Common myeloid progenitor, CD34-positive (primary cell): ENCODE results near the gene GLRX5.

ENCODE experiments used
- CTCF ChIA-PET: fragments of 350-600 bp; sonication (Branson Sonifier 250); formaldehyde crosslinking; loops from one replicate; lab custom pipeline; 2021; ENCODE audit warnings: antibody characterized with exemption; lab: Charles Lee
- POLR2A ChIA-PET: fragments of 350-600 bp; sonication (Branson Sonifier 250); formaldehyde crosslinking; loops from one replicate; lab custom pipeline; 2021; ENCODE audit warnings: antibody characterized with exemption; lab: Charles Lee
- DNase-seq, 3 donors: peaks; one replicate each; pipeline versions ENCODE4 v3.0.0 to v3.0.0-alpha.2; 2013
- H3K27ac ChIP-seq, 2 experiments: 1 replicate in 1 of 2; 2 replicates in 1 of 2; pipeline ENCODE4 v1.7.0; 2013; ENCODE audit warnings: inconsistent platforms in 2 of 2, low read length in 2 of 2, mild to moderate bottlenecking in 2 of 2, low read depth in 1 of 2, moderate library complexity in 1 of 2; ENCODE audit not compliant: severe bottlenecking in 2 of 2, insufficient read depth in 1 of 2, poor library complexity in 1 of 2
- H3K27me3 ChIP-seq, 5 experiments: replicated peaks in 2 of 5; 1 replicate in 3 of 5; 2 replicates in 2 of 5; pipeline versions ENCODE4 v1.6.1 to v1.7.0; 2013; ENCODE audit warnings: low read length in 4 of 5, mild to moderate bottlenecking in 2 of 5, moderate library complexity in 2 of 5, inconsistent platforms in 1 of 5; ENCODE audit not compliant: insufficient read depth in 5 of 5, control insufficient read depth in 4 of 5
- H3K36me3 ChIP-seq, 4 experiments: 1 replicate in 2 of 4; 2 replicates in 2 of 4; pipeline versions ENCODE4 v1.6.1 to v1.7.0; 2013; ENCODE audit warnings: low read length in 3 of 4, control low read depth in 1 of 4, mild to moderate bottlenecking in 1 of 4; ENCODE audit not compliant: control insufficient read depth in 4 of 4, insufficient read depth in 4 of 4
- H3K4me1 ChIP-seq, 4 experiments: 1 replicate in 3 of 4; 2 replicates in 1 of 4; pipeline versions ENCODE4 v1.6.1 to v1.7.1; 2013; ENCODE audit warnings: low read length in 3 of 4, mild to moderate bottlenecking in 3 of 4, control low read depth in 1 of 4, inconsistent platforms in 1 of 4, moderate library complexity in 1 of 4; ENCODE audit not compliant: control insufficient read depth in 4 of 4, insufficient read depth in 4 of 4; ENCODE audit errors: control extremely low read depth in 1 of 4
- H3K4me3 ChIP-seq, 7 experiments: 1 replicate in 4 of 7; 2 replicates in 3 of 7; pipeline versions ENCODE4 v1.5.1 to v1.7.0; 2013; ENCODE audit warnings: mild to moderate bottlenecking in 7 of 7, low read length in 6 of 7, moderate library complexity in 6 of 7, inconsistent platforms in 2 of 7, low read depth in 2 of 7, control low read depth in 1 of 7; ENCODE audit not compliant: insufficient read depth in 4 of 7, control insufficient read depth in 1 of 7; ENCODE audit errors: extremely low read depth in 1 of 7
- H3K9me3 ChIP-seq, 5 experiments: 1 replicate in 4 of 5; 2 replicates in 1 of 5; pipeline versions ENCODE4 v1.6.1 to v1.7.1; 2013; ENCODE audit warnings: low read length in 4 of 5, mild to moderate bottlenecking in 2 of 5, inconsistent platforms in 1 of 5, low read depth in 1 of 5, moderate library complexity in 1 of 5; ENCODE audit not compliant: control insufficient read depth in 4 of 5, insufficient read depth in 2 of 5; ENCODE audit errors: control extremely low read depth in 1 of 5
- WGBS: methylation state at CpG from one replicate; pipeline ENCODE4 v1.1.5; 2013; ENCODE audit not compliant: insufficient coverage; 5-methylcytosine and 5-hydroxymethylcytosine counted together

The GLRX5 gene

GRCh38 chr14:95494456-95494855 is 40.4 kb upstream of the GLRX5 start:
- DNase-seq: no peak
- H3K9me3 ChIP-seq: no peaks in the 10 kb centered on the region
- H3K4me1 ChIP-seq: peaks cover 10 to 35% (median 31%) of the 10 kb centered on the region in 4 experiments
- WGBS: 95% methylated on average over 4 of the region's 4 CpGs
- ChIA-PET POLR2A (no interaction called here), CTCF (interaction anchor here (1.0 to 5.0 kb wide), 8 partner anchors 8 to 42 kb away, joined by 3 to 17 read pairs (median 5); no protein-coding TSS in a partner anchor)
- H3K4me3 ChIP-seq: no peak overlapping the region
- no peaks in the 10 kb centered on the region for H3K27me3 ChIP-seq
- peaks cover 0 to 3% (median 3%) of the 10 kb centered on the region in 4 experiments for H3K36me3 ChIP-seq
- H3K27ac ChIP-seq: no peak overlapping the region

DNA sequence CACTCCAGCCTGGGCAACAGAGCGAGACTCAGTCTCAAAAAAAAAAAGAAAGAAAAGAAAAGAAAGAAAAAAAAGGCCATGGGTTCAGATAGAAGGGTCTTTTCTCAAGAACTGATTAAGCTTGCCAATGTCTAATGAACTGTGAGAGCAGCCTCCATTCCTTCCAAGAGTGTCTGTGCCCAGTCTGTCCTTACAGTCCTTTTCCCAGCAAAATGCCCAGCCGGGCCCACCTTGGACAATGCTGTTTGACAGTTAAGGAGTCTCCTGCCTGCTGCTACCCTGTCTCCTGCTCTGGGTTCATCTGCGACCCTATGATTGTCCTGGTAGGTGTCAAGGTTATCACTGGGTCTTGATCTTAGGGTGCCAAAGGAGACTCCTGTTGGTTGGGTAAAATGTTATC is 39.8 kb upstream of the GLRX5 start:
- Histone ChIP-seq H3K27me3 (no peaks in the 10 kb centered on the region), H3K9me3 (no peaks in the 10 kb centered on the region), H3K27ac (peak overlapping the region in 1 of 2 experiments; percentile 44), H3K4me1 (peaks cover 9 to 36% (median 31%) of the 10 kb centered on the region in 4 experiments), H3K4me3 (peak overlapping the region in 1 of 7 experiments; percentile 13), H3K36me3 (peaks cover 0 to 4% (median 3%) of the 10 kb centered on the region in 4 experiments)
- 89% methylated on average over 1 of the region's 3 CpGs for WGBS
- ChIA-PET CTCF (interaction anchor here (1.6 to 5.0 kb wide), 5 partner anchors 12 to 32 kb away, joined by 6 to 17 read pairs (median 8); partner anchors contain the start of gene SYNE3), POLR2A (interaction anchor here (0.7 kb wide), 1 partner anchor 32 kb away, joined by 3 read pairs; no protein-coding TSS in a partner anchor)
- no peak for DNase-seq

DNA sequence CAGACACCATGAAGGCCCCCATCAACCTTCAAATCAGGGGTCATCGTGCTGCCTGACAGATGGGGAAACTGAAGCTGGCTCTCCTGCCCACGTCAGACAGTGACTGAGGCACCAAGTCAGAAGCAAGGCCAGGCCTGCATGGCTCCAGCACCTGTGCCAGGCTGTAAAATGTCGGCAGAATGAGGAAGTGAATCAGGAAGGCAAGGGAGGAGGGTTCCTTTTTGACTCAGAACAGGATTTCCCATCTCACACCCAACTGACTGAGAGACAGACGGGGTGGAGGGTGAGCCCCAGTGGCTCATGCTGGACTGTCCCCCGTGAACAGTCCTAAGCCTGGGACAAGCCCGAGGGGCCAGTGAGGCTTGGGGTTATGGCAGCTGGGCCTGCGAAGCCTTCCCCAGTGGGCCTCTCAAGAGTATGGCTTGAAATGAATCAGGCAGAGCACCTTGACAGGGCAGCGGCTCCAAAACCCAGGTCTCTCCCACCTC is 39.3 kb upstream of the GLRX5 start:
- Histone ChIP-seq H3K27ac (peak overlapping the region in 1 of 2 experiments; percentile 68), H3K9me3 (no peaks in the 10 kb centered on the region), H3K4me3 (peak overlapping the region in 2 of 7 experiments; percentile 13 to 21), H3K36me3 (peaks cover under 1 to 9% (median 3%) of the 10 kb centered on the region in 4 experiments), H3K4me1 (peaks cover 7 to 36% (median 31%) of the 10 kb centered on the region in 4 experiments), H3K27me3 (no peaks in the 10 kb centered on the region)
- WGBS: 20% methylated on average over 5 of the region's 8 CpGs
- CTCF ChIA-PET: interaction anchor here (0.9 to 5.0 kb wide), 7 partner anchors 9 to 33 kb away, joined by 3 to 17 read pairs (median 8); partner anchors contain the start of gene SYNE3
- DNase-seq: peak; percentile 62 to 87 (median 74)
- POLR2A ChIA-PET: interaction anchor here (0.7 to 1.3 kb wide), 2 partner anchors 31 to 32 kb away, joined by 3 read pairs; no protein-coding TSS in a partner anchor

- Histone ChIP-seq H3K27me3 (no peaks in the 10 kb centered on the region), H3K36me3 (peaks cover 0 to 15% (median 5%) of the 10 kb centered on the region in 4 experiments), H3K4me1 (peaks cover 7 to 36% (median 31%) of the 10 kb centered on the region in 4 experiments), H3K27ac (peak overlapping the region in 1 of 2 experiments; percentile 68), H3K9me3 (no peaks in the 10 kb centered on the region), H3K4me3 (no peak overlapping the region)
- no peak for DNase-seq
- ChIA-PET CTCF (interaction anchor here (0.8 to 5.0 kb wide), 12 partner anchors 8 to 33 kb away, joined by 3 to 17 read pairs (median 4); partner anchors contain the start of gene SYNE3), POLR2A (interaction anchor here (1.3 kb wide), 1 partner anchor 33 kb away, joined by 3 read pairs; no protein-coding TSS in a partner anchor)
- WGBS: 50% methylated on average over 2 of the region's 4 CpGs
These were observed 38.7 kb upstream of the GLRX5 start for GRCh38 chr14:95496111-95496681.

DNA sequence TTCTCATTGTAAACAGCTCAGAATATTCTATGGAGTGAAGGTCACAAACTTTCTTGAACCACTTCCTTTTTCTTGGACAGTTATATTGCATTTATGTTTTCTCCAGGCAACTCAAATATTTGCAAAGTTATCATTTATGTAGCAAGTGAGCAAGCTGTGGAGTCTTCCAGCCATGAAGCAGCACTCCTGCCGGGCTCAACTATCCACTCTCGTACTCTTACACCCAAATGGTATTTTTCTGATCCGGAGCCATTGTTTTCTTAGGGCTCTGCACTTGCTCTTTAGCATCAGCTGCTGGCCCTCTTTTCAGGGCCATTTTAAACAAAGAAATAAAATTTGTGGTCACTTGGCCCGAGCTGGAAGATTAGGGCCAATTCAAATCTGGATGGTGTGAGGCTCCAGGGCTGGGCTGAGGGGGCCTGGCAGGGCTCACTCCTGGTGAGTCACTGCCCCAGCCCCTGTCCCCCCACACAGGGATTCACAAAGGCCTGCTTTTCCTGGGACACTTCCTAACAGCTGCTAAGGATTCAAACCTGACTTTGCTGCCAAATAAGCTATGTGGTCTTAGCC is 38.1 kb upstream of the GLRX5 start:
- H3K4me3 ChIP-seq: no peak overlapping the region
- H3K4me1 ChIP-seq: peaks cover 7 to 36% (median 31%) of the 10 kb centered on the region in 4 experiments

DNA sequence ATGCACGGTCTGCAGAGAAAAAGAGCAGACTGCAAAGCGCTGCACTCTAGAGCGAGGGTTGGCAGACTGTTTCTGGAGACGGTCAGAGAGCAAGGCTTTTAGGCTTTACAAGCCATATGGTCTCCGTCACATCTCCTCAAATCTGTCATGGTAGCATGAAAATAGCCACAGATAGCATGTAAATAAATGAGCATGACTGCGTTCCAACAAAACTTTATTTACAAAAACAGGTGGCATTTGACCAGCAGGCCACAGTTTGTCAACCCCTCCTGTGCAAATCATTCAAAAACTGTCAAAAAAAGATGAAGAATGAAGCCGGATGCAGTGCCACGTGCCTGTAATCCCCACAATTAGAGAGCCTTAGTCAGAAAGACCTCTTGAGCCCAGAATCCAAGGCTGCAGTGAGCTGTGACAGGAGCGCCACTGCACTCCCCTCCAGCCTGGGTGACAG is 37.3 kb upstream of the GLRX5 start:
- Histone ChIP-seq H3K27me3 (no peaks in the 10 kb centered on the region), H3K4me1 (peaks cover 7 to 36% (median 32%) of the 10 kb centered on the region in 4 experiments), H3K4me3 (no peak overlapping the region), H3K9me3 (no peaks in the 10 kb centered on the region), H3K27ac (no peak overlapping the region), H3K36me3 (peaks cover 0 to 17% (median 5%) of the 10 kb centered on the region in 4 experiments)
- POLR2A ChIA-PET: no interaction called here
- WGBS: 74% methylated on average over 7 of the region's 9 CpGs
- no peak for DNase-seq
- CTCF ChIA-PET: interaction anchor here (1.1 to 5.0 kb wide), 2 partner anchors 11 to 29 kb away, joined by 4 to 17 read pairs; no protein-coding TSS in a partner anchor

More for the DNA sequence above, 38.1 kb upstream of the GLRX5 start:
- Histone ChIP-seq H3K9me3 (no peaks in the 10 kb centered on the region), H3K27ac (no peak overlapping the region), H3K36me3 (peaks cover 0 to 19% (median 5%) of the 10 kb centered on the region in 4 experiments), H3K27me3 (no peaks in the 10 kb centered on the region)
- ChIA-PET POLR2A (interaction anchor here (1.3 kb wide), 1 partner anchor 33 kb away, joined by 3 read pairs; no protein-coding TSS in a partner anchor), CTCF (interaction anchor here (0.8 to 5.0 kb wide), 12 partner anchors 8 to 34 kb away, joined by 3 to 17 read pairs (median 4); partner anchors contain the start of gene SYNE3)
- no peak for DNase-seq
- 72% methylated on average over 4 of the region's 4 CpGs for WGBS
